Esophagus (tissue), 2 donors: ENCODE results near the gene RIMBP2. TPM values are rescaled to one million over a fixed set of nuclear protein-coding genes. Genes with fewer than 3 reads are reported as not detected.

Source experiments
- H3K27ac ChIP-seq, 2 donors: one replicate each; pipeline ENCODE4 v1.5.1; 2013; ENCODE audit warnings: low read depth in 2 of 2, mild to moderate bottlenecking in 2 of 2, inconsistent platforms in 1 of 2, low read length in 1 of 2, moderate library complexity in 1 of 2
- H3K27me3 ChIP-seq, 2 donors: one replicate each; pipeline ENCODE4 v1.6.1; 2013; ENCODE audit warnings: low read length in 2 of 2, control low read depth in 1 of 2, mild to moderate bottlenecking in 1 of 2; ENCODE audit not compliant: insufficient read depth in 2 of 2, control insufficient read depth in 1 of 2
- H3K36me3 ChIP-seq, 2 donors: one replicate each; pipeline ENCODE4 v1.6.1; 2013; ENCODE audit warnings: low read length in 1 of 2; ENCODE audit not compliant: control insufficient read depth in 2 of 2, insufficient read depth in 2 of 2
- H3K4me1 ChIP-seq, 2 donors: one replicate each; pipeline ENCODE4 v1.6.1; 2013; ENCODE audit warnings: low read length in 1 of 2; ENCODE audit not compliant: control insufficient read depth in 2 of 2, insufficient read depth in 2 of 2
- H3K4me3 ChIP-seq, 2 donors: one replicate each; pipeline ENCODE4 v1.5.1; 2013; ENCODE audit warnings: low read length in 2 of 2, mild to moderate bottlenecking in 2 of 2, low read depth in 1 of 2, moderate library complexity in 1 of 2
- H3K9me3 ChIP-seq, 2 donors: one replicate each; pipeline ENCODE4 v1.6.1; 2013; ENCODE audit warnings: mild to moderate bottlenecking in 2 of 2, low read depth in 1 of 2, low read length in 1 of 2, moderate library complexity in 1 of 2; ENCODE audit not compliant: control insufficient read depth in 2 of 2, insufficient read depth in 1 of 2
- WGBS, 2 donors: extraction: QIAGEN DNeasy Blood & Tissue Kit; methylation state at CpG; one replicate each; pipeline ENCODE4 v1.1.7; 2013; 5-methylcytosine and 5-hydroxymethylcytosine counted together
- polyA plus RNA-seq, 2 donors: library from polyadenylated mRNA; stranded (reverse); fragments of 200-250 nt; gene quantifications; one replicate each; pipeline ENCODE4 v1.2.3, GENCODE V29; 2013
- donor health status: healthy with polysubstance abuse.
- donor health status: Bipolar disorder and iron deficiency.

Gene RIMBP2
- polyA plus RNA-seq, 2 donors, result 0.20 to 0.69 TPM

DNA sequence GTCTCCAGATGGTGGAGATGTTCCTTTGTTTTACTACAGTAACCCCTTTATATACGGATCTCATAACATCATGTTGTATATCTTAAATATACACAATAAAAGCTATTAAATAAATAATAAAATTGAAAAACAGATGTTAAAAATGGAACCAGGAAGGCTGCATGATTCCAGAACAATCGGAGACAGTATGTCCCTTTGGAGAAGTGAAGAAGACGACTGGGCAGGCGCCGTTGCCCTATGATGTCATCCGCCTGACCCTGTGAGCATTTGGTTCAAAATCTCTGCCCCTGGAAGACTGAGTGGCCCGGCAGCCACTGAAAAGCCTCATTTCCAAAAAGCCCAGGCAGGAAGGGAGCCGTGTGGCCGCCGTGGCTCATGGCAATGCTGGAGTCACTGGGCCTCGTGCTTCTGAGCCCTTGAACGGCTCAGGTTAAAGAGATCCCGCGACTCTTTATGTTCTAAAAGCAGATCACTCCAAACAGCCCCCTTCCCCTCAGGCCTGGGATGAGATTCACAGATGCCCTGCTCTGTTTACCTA lies 30.8 kb downstream of the RIMBP2 start:
- H3K9me3 ChIP-seq, result peaks cover 2% of the 10 kb centered on the region in 2 donors
- no peak overlapping the region for H3K4me3 ChIP-seq
- no peaks in the 10 kb centered on the region for H3K36me3 ChIP-seq
- H3K4me1 ChIP-seq, result no peaks in the 10 kb centered on the region
- no peaks in the 10 kb centered on the region for H3K27me3 ChIP-seq
- 73 to 77% methylated on average over 14 of the region's 14 CpGs for WGBS, 2 donors
- no peak overlapping the region for H3K27ac ChIP-seq

- Histone ChIP-seq H3K36me3 (no peaks in the 10 kb centered on the region), H3K27me3 (no peaks in the 10 kb centered on the region), H3K4me1 (no peaks in the 10 kb centered on the region), H3K27ac (no peak overlapping the region), H3K4me3 (no peak overlapping the region), H3K9me3 (peaks cover 2% of the 10 kb centered on the region in 2 donors)
- whole genome bisulfite sequencing, 2 donors, result 60 to 78% methylated on average over 3 of the region's 3 CpGs
Observed at GRCh38 chr12:130683811-130684210, 32.3 kb downstream of the RIMBP2 start.

DNA sequence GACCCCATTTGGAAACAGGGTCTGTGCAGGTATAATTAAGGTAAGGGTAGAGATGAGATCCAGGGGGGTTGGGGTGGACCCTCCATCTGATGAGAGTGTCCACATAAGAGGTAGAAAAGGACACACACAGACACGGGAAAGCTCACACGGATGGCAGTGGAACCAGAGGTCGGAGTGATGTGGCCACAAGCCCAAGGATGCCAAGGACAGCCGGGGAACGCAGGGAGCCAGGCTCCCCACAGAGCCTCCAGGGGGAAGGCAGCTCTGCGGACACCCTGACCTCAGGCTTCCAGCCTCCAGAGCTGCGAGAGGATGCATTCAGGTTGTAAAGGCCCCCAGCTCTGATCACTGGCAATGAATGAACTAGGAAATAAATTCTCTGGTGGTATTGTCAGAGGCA lies 33.0 kb downstream of the RIMBP2 start:
- Histone ChIP-seq H3K4me1 (no peaks in the 10 kb centered on the region), H3K9me3 (peaks cover 2% of the 10 kb centered on the region in 2 donors), H3K27ac (no peak overlapping the region), H3K36me3 (no peaks in the 10 kb centered on the region), H3K4me3 (no peak overlapping the region), H3K27me3 (no peaks in the 10 kb centered on the region)
- 72 to 91% methylated on average over 7 of the region's 7 CpGs for WGBS, 2 donors

DNA sequence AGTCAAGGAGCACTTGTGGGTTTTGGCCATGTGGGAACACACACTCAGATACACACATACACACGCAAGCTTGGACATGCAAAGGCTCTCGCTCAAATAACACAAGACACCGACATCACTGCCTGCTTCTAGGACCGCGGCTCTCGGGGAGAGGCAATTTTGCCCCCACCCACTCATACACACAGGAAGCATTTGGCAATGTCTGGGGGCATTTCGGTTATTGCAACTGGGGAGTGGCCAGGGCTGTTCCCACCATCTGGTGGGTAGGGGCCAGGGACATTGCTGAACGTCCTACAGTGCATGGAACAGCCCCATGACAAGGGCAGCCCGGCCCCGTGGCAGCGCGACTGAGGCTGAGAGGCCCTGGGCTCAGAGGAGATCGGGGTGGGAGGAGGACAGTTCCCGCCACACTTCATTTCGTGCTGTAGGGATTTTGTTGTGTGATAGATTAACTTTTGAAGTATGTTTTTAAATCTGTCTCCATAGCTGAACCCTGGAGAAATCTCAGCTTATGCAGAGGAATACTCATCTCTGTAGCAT lies 35.6 kb downstream of the RIMBP2 start:
- no peaks in the 10 kb centered on the region for H3K36me3 ChIP-seq
- 77 to 78% methylated on average over 15 of the region's 15 CpGs for WGBS, 2 donors
- no peaks in the 10 kb centered on the region for H3K27me3 ChIP-seq
- H3K4me1 ChIP-seq, result no peaks in the 10 kb centered on the region
- H3K4me3 ChIP-seq, result no peak overlapping the region
- H3K27ac ChIP-seq, result no peak overlapping the region
- peaks cover 2 to 4% of the 10 kb centered on the region in 2 donors for H3K9me3 ChIP-seq

GRCh38 chr12:130677957-130678558 lies 38.0 kb downstream of the RIMBP2 start:
- Histone ChIP-seq H3K27ac (no peak overlapping the region), H3K4me3 (no peak overlapping the region), H3K9me3 (peaks cover 0 to 4% of the 10 kb centered on the region in 2 donors), H3K36me3 (no peaks in the 10 kb centered on the region), H3K4me1 (no peaks in the 10 kb centered on the region), H3K27me3 (no peaks in the 10 kb centered on the region)
- WGBS, 2 donors, result 68% methylated on average over 23 of the region's 23 CpGs

GRCh38 chr12:130675791-130676190 lies 40.3 kb downstream of the RIMBP2 start:
- Histone ChIP-seq H3K36me3 (no peaks in the 10 kb centered on the region), H3K27me3 (no peaks in the 10 kb centered on the region), H3K27ac (no peak overlapping the region), H3K9me3 (peaks cover 0 to 4% of the 10 kb centered on the region in 2 donors), H3K4me3 (no peak overlapping the region), H3K4me1 (no peaks in the 10 kb centered on the region)
- WGBS, 2 donors, result 94 to 95% methylated on average over 15 of the region's 15 CpGs

- 94 to 96% methylated on average over 16 of the region's 16 CpGs for WGBS, 2 donors
- H3K4me1 ChIP-seq, result no peaks in the 10 kb centered on the region
- no peak overlapping the region for H3K4me3 ChIP-seq
- H3K36me3 ChIP-seq, result no peaks in the 10 kb centered on the region
- H3K27ac ChIP-seq, result no peak overlapping the region
- H3K27me3 ChIP-seq, result no peaks in the 10 kb centered on the region
- peaks cover 0 to 4% of the 10 kb centered on the region in 2 donors for H3K9me3 ChIP-seq
Observed at GRCh38 chr12:130675121-130675520, 41.0 kb downstream of the RIMBP2 start.

DNA sequence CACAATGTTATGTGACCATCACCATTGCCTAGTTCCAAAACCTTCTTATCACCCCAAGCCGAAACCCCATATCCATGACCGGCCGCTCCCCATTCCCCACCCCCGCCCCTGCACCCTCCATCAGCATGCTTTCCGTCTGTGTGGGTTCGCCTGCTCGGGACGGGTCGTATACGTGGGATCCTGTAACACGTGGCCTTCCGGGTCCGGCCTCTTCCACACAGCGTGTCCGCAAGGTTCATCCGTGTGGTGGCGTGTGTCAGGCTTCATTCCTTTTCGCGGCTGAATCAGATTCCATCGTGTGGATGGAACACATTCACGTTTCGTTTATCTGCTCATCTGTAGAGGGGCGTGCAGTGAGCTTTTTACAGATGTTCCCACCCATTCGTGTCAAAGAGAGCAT lies 41.4 kb downstream of the RIMBP2 start:
- Histone ChIP-seq H3K9me3 (peaks cover 0 to 4% of the 10 kb centered on the region in 2 donors), H3K27ac (no peak overlapping the region), H3K36me3 (no peaks in the 10 kb centered on the region), H3K27me3 (no peaks in the 10 kb centered on the region), H3K4me3 (no peak overlapping the region), H3K4me1 (no peaks in the 10 kb centered on the region)
- WGBS, 2 donors, result 89 to 91% methylated on average over 24 of the region's 24 CpGs

DNA sequence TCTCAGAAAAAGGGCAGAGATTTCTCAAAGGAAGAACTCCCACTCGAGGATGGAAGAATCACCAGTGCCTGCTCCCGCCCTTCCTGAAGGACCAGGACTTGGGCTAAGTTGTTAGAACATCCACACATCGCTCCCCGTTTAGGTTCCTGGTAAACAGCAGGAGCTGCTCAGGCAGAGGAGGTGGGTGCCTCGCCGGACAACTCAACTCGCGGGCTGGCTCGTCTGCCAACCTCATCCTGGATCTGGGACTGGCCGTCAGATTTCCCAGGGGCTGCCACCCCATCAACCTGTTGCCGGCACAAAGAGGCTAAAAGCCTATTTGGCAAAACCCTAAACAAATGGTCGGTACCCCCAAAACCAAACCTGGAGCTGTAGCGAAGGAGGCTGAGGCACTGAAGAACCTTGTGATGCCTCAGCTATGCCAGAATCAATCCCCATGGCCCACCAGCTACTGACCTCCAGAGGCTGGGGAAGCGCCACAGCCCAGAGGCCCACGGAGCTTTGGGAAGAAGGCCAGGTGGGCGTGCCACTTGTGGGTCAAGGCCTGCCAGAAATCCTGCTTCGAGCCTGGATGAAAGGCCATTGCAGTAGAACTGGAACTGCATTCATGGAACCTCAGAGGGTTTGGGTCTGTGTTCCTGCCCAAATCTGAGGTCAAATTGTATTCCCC lies 42.9 kb downstream of the RIMBP2 start:
- no peak overlapping the region for H3K4me3 ChIP-seq
- WGBS, 2 donors, result 73 to 74% methylated on average over 17 of the region's 17 CpGs
- peaks cover 0 to 5% of the 10 kb centered on the region in 2 donors for H3K9me3 ChIP-seq

More for the DNA sequence above, 42.9 kb downstream of the RIMBP2 start:
- Histone ChIP-seq H3K36me3 (no peaks in the 10 kb centered on the region), H3K4me1 (no peaks in the 10 kb centered on the region), H3K27ac (no peak overlapping the region), H3K27me3 (no peaks in the 10 kb centered on the region)
